ENCODE results near the gene ST8SIA5.

ST8SIA5 gene

GRCh38 chr18:46680784-46681695, 75.8 kb downstream of the ST8SIA5 start:
- no peak for DNase-seq (ENCODE audit: low read depth)
- no peak for TF ChIP-seq CTCF (IDR thresholded peaks at IDR 0.05; ENCODE audit: control insufficient read depth, insufficient read depth, low read depth, low read length, missing control alignments)
- no peak overlapping the region for H3K4me3 ChIP-seq (ENCODE audit: control insufficient read depth, low read depth, low read length)

GRCh38 chr18:46679846-46680598, 76.8 kb downstream of the ST8SIA5 start:
- H3K4me3 ChIP-seq (ENCODE audit: control insufficient read depth, low read depth, low read length) = no peak overlapping the region
- TF ChIP-seq CTCF (IDR thresholded peaks at IDR 0.05; ENCODE audit: control insufficient read depth, insufficient read depth, low read depth, low read length, missing control alignments) = no peak
- DNase-seq (ENCODE audit: low read depth) = no peak

GRCh38 chr18:46678785-46679399, 78.0 kb downstream of the ST8SIA5 start:
- TF ChIP-seq CTCF (IDR thresholded peaks at IDR 0.05; ENCODE audit: control insufficient read depth, insufficient read depth, low read depth, low read length, missing control alignments) = no peak
- DNase-seq (ENCODE audit: low read depth) = no peak
- no peak overlapping the region for H3K4me3 ChIP-seq (ENCODE audit: control insufficient read depth, low read depth, low read length)

GRCh38 chr18:46678041-46678440, 78.8 kb downstream of the ST8SIA5 start:
- no peak for TF ChIP-seq CTCF (IDR thresholded peaks at IDR 0.05; ENCODE audit: control insufficient read depth, insufficient read depth, low read depth, low read length, missing control alignments)
- H3K4me3 ChIP-seq (ENCODE audit: control insufficient read depth, low read depth, low read length) = no peak overlapping the region
- DNase-seq (ENCODE audit: low read depth) = no peak

GRCh38 chr18:46677611-46678010, 79.2 kb downstream of the ST8SIA5 start:
- DNase-seq (ENCODE audit: low read depth) = no peak
- H3K4me3 ChIP-seq (ENCODE audit: control insufficient read depth, low read depth, low read length) = no peak overlapping the region
- peak; percentile 30 for TF ChIP-seq CTCF (IDR thresholded peaks at IDR 0.05; ENCODE audit: control insufficient read depth, insufficient read depth, low read depth, low read length, missing control alignments)

- no peak overlapping the region for H3K4me3 ChIP-seq (ENCODE audit: control insufficient read depth, low read depth, low read length)
- no peak for DNase-seq (ENCODE audit: low read depth)
- no peak for TF ChIP-seq CTCF (IDR thresholded peaks at IDR 0.05; ENCODE audit: control insufficient read depth, insufficient read depth, low read depth, low read length, missing control alignments)
Measured at GRCh38 chr18:46676182-46676835, 80.5 kb downstream of the ST8SIA5 start.
